ENCODE data around the gene PSMD1.

PSMD1 gene

GRCh38 chr2:231057590-231057989 lies 923 bp downstream of the PSMD1 start:
- no peak for TF ChIP-seq CTCF (IDR thresholded peaks at IDR 0.05; ENCODE audit: insufficient read depth, low read length, poor library complexity, severe bottlenecking)
- no peak for DNase-seq (ENCODE audit: extremely low read depth, insufficient read length)
- Histone ChIP-seq H3K4me3 (replicated peaks; ENCODE audit: low read depth, low read length) (peak overlapping the region; percentile 97), H3K36me3 (ENCODE audit: control insufficient read depth, insufficient read depth, low read length) (no peaks in the 10 kb centered on the region), H3K27me3 (replicated peaks; ENCODE audit: control insufficient read depth, insufficient read depth, low read length) (no peaks in the 10 kb centered on the region)

DNA sequence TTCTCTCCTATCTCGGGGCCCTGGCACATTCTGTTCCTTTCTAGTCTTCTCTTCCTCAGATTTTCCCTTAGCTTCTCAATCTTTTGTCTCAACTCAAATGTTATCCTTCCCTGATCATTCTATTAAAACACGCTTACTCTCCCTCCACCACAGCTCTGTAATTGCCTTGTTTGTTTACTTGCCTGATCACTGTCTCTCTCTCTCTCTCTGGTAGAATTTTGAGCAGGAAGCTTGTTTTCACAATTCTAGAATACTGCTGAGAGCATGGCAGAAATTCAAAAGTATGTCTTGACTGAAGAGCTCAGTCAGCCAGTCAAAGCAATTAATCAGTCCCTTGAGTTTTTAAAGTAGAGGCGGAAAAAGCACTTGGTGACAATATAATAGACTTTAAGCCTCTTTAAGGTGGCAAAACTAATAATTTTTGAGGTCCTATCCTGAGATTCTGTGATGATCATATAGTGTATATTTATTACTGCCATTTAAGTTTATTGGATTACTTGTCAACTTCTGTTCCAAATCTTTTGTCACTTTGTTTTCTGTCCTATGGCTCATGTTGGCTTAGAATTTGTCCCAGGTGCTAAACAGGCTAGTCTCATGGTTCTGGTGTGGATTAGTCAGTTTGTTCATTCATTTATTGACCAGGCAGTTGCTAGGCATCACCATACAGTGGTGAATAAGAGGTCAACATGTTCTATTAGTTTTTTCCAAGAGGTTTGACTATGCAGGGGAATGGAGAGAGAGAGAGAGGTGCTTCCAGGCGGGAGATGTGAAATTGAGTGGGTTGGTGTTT lies 2.3 kb downstream of the PSMD1 start:
- no peak overlapping the region; the same call in 1 of the 2 replicates for H3K4me3 ChIP-seq (replicated peaks; ENCODE audit: low read depth, low read length)

DNA sequence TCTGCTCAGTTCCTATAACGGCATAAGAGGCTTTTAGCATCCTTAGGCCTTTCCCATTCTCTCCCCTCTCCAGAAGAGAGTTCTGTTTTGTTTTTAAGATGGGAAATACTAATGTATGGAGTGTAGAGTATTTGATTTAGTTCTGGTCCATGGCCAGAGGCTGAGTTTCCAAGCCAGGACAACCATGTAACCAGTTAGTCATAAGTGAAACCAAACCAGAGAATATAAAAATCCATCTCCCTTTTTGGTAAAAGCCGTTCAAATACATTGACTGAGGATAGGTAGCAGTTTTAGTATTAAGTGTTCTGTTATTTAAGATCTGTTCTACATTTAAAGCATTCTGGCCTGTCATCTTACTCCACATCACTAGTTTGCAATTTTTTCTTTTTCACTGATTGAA lies 3.1 kb downstream of the PSMD1 start:
- H3K4me3 ChIP-seq (replicated peaks; ENCODE audit: low read depth, low read length) = no peak overlapping the region
- H3K36me3 ChIP-seq (ENCODE audit: control insufficient read depth, insufficient read depth, low read length) = peaks cover 2% of the 10 kb centered on the region
- no peak for DNase-seq (ENCODE audit: extremely low read depth, insufficient read length)
- no peaks in the 10 kb centered on the region for H3K27me3 ChIP-seq (replicated peaks; ENCODE audit: control insufficient read depth, insufficient read depth, low read length)
- no peak for TF ChIP-seq CTCF (IDR thresholded peaks at IDR 0.05; ENCODE audit: insufficient read depth, low read length, poor library complexity, severe bottlenecking)

More for the DNA sequence above, 2.3 kb downstream of the PSMD1 start:
- no peaks in the 10 kb centered on the region; the same call in 1 of the 2 replicates for H3K36me3 ChIP-seq (ENCODE audit: control insufficient read depth, insufficient read depth, low read length)
- H3K27me3 ChIP-seq (replicated peaks; ENCODE audit: control insufficient read depth, insufficient read depth, low read length) = no peaks in the 10 kb centered on the region
- no peak for DNase-seq (ENCODE audit: extremely low read depth, insufficient read length)
- no peak for TF ChIP-seq CTCF (IDR thresholded peaks at IDR 0.05; ENCODE audit: insufficient read depth, low read length, poor library complexity, severe bottlenecking)

GRCh38 chr2:231062776-231063175 lies 6.1 kb downstream of the PSMD1 start:
- H3K36me3 ChIP-seq (ENCODE audit: control insufficient read depth, insufficient read depth, low read length) = peaks cover 6% of the 10 kb centered on the region
- no peak overlapping the region for H3K4me3 ChIP-seq (replicated peaks; ENCODE audit: low read depth, low read length)
- TF ChIP-seq CTCF (IDR thresholded peaks at IDR 0.05; ENCODE audit: insufficient read depth, low read length, poor library complexity, severe bottlenecking) = no peak
- H3K27me3 ChIP-seq (replicated peaks; ENCODE audit: control insufficient read depth, insufficient read depth, low read length) = no peaks in the 10 kb centered on the region
- DNase-seq (ENCODE audit: extremely low read depth, insufficient read length) = no peak

DNA sequence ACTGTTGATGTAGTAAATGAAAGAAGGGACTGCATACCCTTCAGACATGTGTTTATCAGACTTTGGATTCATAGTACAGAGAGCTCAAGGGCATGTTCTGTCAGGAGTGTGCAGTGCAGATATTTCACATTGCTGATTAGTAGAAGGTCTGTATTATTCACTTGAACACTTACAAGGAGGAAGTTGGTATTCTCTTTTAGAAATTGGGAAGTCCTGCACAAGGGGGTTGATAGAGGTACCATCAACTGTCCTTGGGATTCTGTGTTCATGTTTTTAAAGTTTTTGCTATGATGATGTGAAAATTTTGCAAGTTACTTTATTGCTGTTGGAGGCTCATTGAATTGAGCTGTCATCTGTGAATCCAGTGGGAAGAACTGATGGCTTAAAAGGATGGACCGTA lies 6.7 kb downstream of the PSMD1 start:
- TF ChIP-seq CTCF (IDR thresholded peaks at IDR 0.05; ENCODE audit: insufficient read depth, low read length, poor library complexity, severe bottlenecking) = no peak
- Histone ChIP-seq H3K4me3 (replicated peaks; ENCODE audit: low read depth, low read length) (no peak overlapping the region), H3K36me3 (ENCODE audit: control insufficient read depth, insufficient read depth, low read length) (peaks cover 10% of the 10 kb centered on the region), H3K27me3 (replicated peaks; ENCODE audit: control insufficient read depth, insufficient read depth, low read length) (no peaks in the 10 kb centered on the region)
- DNase-seq (ENCODE audit: extremely low read depth, insufficient read length) = no peak

Data from GM06990 (cell line).